HEK293 (cell line): ENCODE results near the gene RAB3B.
A peak's percentile ranks its signal among the peaks of the same experiment; 100 is the strongest.

Experiments
- CTCF ChIA-PET: fragments of 350-600 bp; formaldehyde crosslinking; extraction: SDS; loops from one replicate; lab custom pipeline; 2021; ENCODE audit warnings: antibody characterized with exemption; lab: Yijun Ruan, JAX
- POLR2A ChIA-PET: fragments of 300-600 bp; formaldehyde crosslinking; extraction: SDS; loops from one replicate; lab custom pipeline; 2020; ENCODE audit warnings: antibody characterized with exemption, inconsistent platforms; lab: Yijun Ruan, JAX
- H3K27ac ChIP-seq: fragments of 200-500 bp; sonication (Bioruptor generic); 2 replicates; pipeline ENCODE4 v1.5.1; 2014; ENCODE audit warnings: low read depth, low read length, control low read depth, inconsistent platforms; ENCODE audit errors: extremely low read depth
- H3K36me3 ChIP-seq, 2 experiments: fragments of 200-500 bp in 1 of 2; sonication (Bioruptor generic) in 1 of 2; 1 replicate in 1 of 2; 2 replicates in 1 of 2; pipeline ENCODE4 v1.5.1; 2014 to 2017; ENCODE audit warnings: inconsistent platforms in 2 of 2, low read length in 2 of 2; ENCODE audit not compliant: control insufficient read depth in 2 of 2, insufficient read depth in 1 of 2
- H3K4me1 ChIP-seq: fragments of 200-500 bp; sonication (Bioruptor generic); 2 replicates; pipeline ENCODE4 v1.5.1; 2014; ENCODE audit warnings: mild to moderate bottlenecking, low read length, inconsistent platforms; ENCODE audit not compliant: control insufficient read depth, insufficient read depth
- H3K4me3 ChIP-seq: 2 replicates; pipeline ENCODE4 v1.5.1; 2011; ENCODE audit warnings: low read depth, mild to moderate bottlenecking, control low read depth, low read length, moderate library complexity
- H3K9me3 ChIP-seq: fragments of 200-500 bp; sonication (Bioruptor generic); 2 replicates; pipeline ENCODE4 v1.5.1; 2014; ENCODE audit warnings: low read depth, low read length, inconsistent platforms; ENCODE audit not compliant: control insufficient read depth, insufficient read depth
- ATF2 ChIP-seq: fragments of 450-650 bp; formaldehyde crosslinking; IDR thresholded peaks from 2 replicates; pipeline ENCODE4 v1.5.1; 2016; ENCODE audit warnings: missing biosample characterization, missing genetic modification characterization, low read depth
- CTCF ChIP-seq: fragments of 450-650 bp; formaldehyde crosslinking; IDR thresholded peaks from 2 replicates; pipeline ENCODE4 v1.5.1; 2016; ENCODE audit warnings: missing biosample characterization, missing genetic modification characterization
- GLI2 ChIP-seq: fragments of 450-650 bp; formaldehyde crosslinking; IDR thresholded peaks from 2 replicates; pipeline ENCODE4; 2017; ENCODE audit warnings: missing biosample characterization, missing genetic modification characterization, low read depth, borderline replicate concordance
- KLF1 ChIP-seq: fragments of 450-650 bp; formaldehyde crosslinking; IDR thresholded peaks from 2 replicates; pipeline ENCODE4 v1.5.1; 2016; ENCODE audit warnings: missing biosample characterization, missing genetic modification characterization
- KLF10 ChIP-seq: fragments of 450-650 bp; IDR thresholded peaks from 2 replicates; pipeline ENCODE4 v1.5.1; 2018; ENCODE audit warnings: missing biosample characterization, mild to moderate bottlenecking, missing genetic modification characterization
- PBX3 ChIP-seq: sonication (generic); formaldehyde crosslinking; IDR thresholded peaks from 2 replicates; pipeline ENCODE4 v1.8.1; 2022; ENCODE audit warnings: mild to moderate bottlenecking, moderate library complexity, missing genetic modification reagents
- REST ChIP-seq: fragments of 450-650 bp; formaldehyde crosslinking; IDR thresholded peaks from 2 replicates; pipeline ENCODE4 v1.5.1; 2016; ENCODE audit warnings: missing biosample characterization, missing genetic modification characterization
- ZNF16 ChIP-seq: fragments of 450-650 bp; formaldehyde crosslinking; IDR thresholded peaks from 2 replicates; pipeline ENCODE4 v1.5.1; 2016; ENCODE audit warnings: low read depth, missing biosample characterization, missing genetic modification characterization
- ZNF24 ChIP-seq: fragments of 450-650 bp; formaldehyde crosslinking; IDR thresholded peaks from 2 replicates; pipeline ENCODE4 v1.5.1; 2016; ENCODE audit warnings: missing biosample characterization, missing genetic modification characterization
- ZNF248 ChIP-seq: fragments of 450-650 bp; formaldehyde crosslinking; IDR thresholded peaks from 2 replicates; pipeline ENCODE4 v1.5.1; 2017; ENCODE audit warnings: missing biosample characterization, missing genetic modification characterization
- ZNF266 ChIP-seq: fragments of 450-650 bp; formaldehyde crosslinking; IDR thresholded peaks from 2 replicates; pipeline ENCODE4 v1.5.1; 2016; ENCODE audit warnings: missing biosample characterization, missing genetic modification characterization, low read depth
- ZNF280C ChIP-seq: fragments of 450-650 bp; formaldehyde crosslinking; IDR thresholded peaks from 2 replicates; pipeline ENCODE4 v1.5.1; 2016; ENCODE audit warnings: missing biosample characterization, missing genetic modification characterization
- ZNF394 ChIP-seq: fragments of 450-650 bp; formaldehyde crosslinking; IDR thresholded peaks from 2 replicates; pipeline ENCODE4 v1.5.1; 2016; ENCODE audit warnings: missing biosample characterization, missing genetic modification characterization, mild to moderate bottlenecking, moderate library complexity, borderline replicate concordance
- ZNF426 ChIP-seq: fragments of 450-650 bp; formaldehyde crosslinking; IDR thresholded peaks from 2 replicates; pipeline ENCODE4 v1.5.1; 2017; ENCODE audit warnings: missing biosample characterization, missing genetic modification characterization, mild to moderate bottlenecking, inconsistent platforms, moderate library complexity
- ZNF549 ChIP-seq: fragments of 450-650 bp; IDR thresholded peaks from 2 replicates; pipeline ENCODE4 v1.5.1; 2018; ENCODE audit warnings: missing biosample characterization, missing genetic modification characterization, mild to moderate bottlenecking, inconsistent platforms, moderate library complexity
- ZNF777 ChIP-seq: fragments of 450-650 bp; formaldehyde crosslinking; IDR thresholded peaks from 2 replicates; pipeline ENCODE4 v1.5.1; 2017; ENCODE audit warnings: missing biosample characterization, missing genetic modification characterization, borderline replicate concordance
- ZSCAN30 ChIP-seq: fragments of 450-650 bp; IDR thresholded peaks from 2 replicates; pipeline ENCODE4 v1.5.1; 2018; ENCODE audit warnings: missing biosample characterization, mild to moderate bottlenecking, missing genetic modification characterization, moderate library complexity

The RAB3B gene

GRCh38 chr1:51941528-51941927 is 49.0 kb downstream of the RAB3B start (continued):
- no peak for TF ChIP-seq ZNF280C (tag by site-specific recombination)

GRCh38 chr1:51937112-51937511 is 53.4 kb downstream of the RAB3B start:
- Histone ChIP-seq H3K9me3 (no peaks in the 10 kb centered on the region), H3K4me1 (no peaks in the 10 kb centered on the region), H3K4me3 (no peak overlapping the region), H3K27ac (no peak overlapping the region), H3K36me3 (peaks cover 0 to 22% of the 10 kb centered on the region in 2 experiments; a peak in 1 of 3 replicates)
- POLR2A ChIA-PET: no interaction called here
- CTCF ChIA-PET: interaction anchor here (0.7 to 1.1 kb wide), 2 partner anchors 29 to 1271 kb away, joined by 3 to 4 read pairs; no protein-coding TSS in a partner anchor
- TF ChIP-seq ZNF16 (tag by site-specific recombination) (no peak), ATF2 (peak; percentile 58; the same call in 1 of the 2 replicates)

- no peaks in the 10 kb centered on the region for H3K4me1 ChIP-seq
- no peaks in the 10 kb centered on the region for H3K9me3 ChIP-seq
- no peak overlapping the region for H3K27ac ChIP-seq
- ChIA-PET POLR2A (no interaction called here), CTCF (interaction anchor here (0.7 kb wide), 1 partner anchor 1270 kb away, joined by 4 read pairs; no protein-coding TSS in a partner anchor)
- TF ChIP-seq ZNF24 (tag by site-specific recombination): no peak
- TF ChIP-seq CTCF (tag by site-specific recombination): peak; percentile 52; the same call in 1 of the 2 replicates
- H3K4me3 ChIP-seq: no peak overlapping the region
- H3K36me3 ChIP-seq: peaks cover 0 to 22% of the 10 kb centered on the region in 2 experiments; a peak in 1 of 3 replicates
Observed at GRCh38 chr1:51936531-51936930, 54.0 kb downstream of the RAB3B start.

GRCh38 chr1:51933344-51933743 is 57.2 kb downstream of the RAB3B start:
- no peaks in the 10 kb centered on the region for H3K9me3 ChIP-seq
- H3K4me3 ChIP-seq: no peak overlapping the region
- peaks cover 0 to 22% of the 10 kb centered on the region in 2 experiments; a peak in 1 of 3 replicates for H3K36me3 ChIP-seq
- no peak overlapping the region for H3K27ac ChIP-seq
- ChIA-PET POLR2A (no interaction called here), CTCF (interaction anchor here (1.0 kb wide), 1 partner anchor 33 kb away, joined by 3 read pairs; no protein-coding TSS in a partner anchor)
- no peaks in the 10 kb centered on the region for H3K4me1 ChIP-seq
- TF ChIP-seq ZNF426 (tag by site-specific recombination) (no peak), KLF1 (no peak), ZSCAN30 (tag by site-specific recombination) (no peak), PBX3 (CRISPR knock-in tag) (no peak), ZNF549 (tag by site-specific recombination) (no peak), ZNF777 (tag by site-specific recombination) (no peak), ZNF16 (tag by site-specific recombination) (no peak), GLI2 (no peak), REST (tag by site-specific recombination) (no peak), ZNF266 (tag by site-specific recombination) (no peak), ZNF248 (tag by site-specific recombination) (no peak), ZNF394 (tag by site-specific recombination) (no peak), KLF10 (no peak)
